Cerebellar nuclear complex (tissue), 1 donor: Measurements from ENCODE around the gene PSME2.

ENCODE experiments used
- DNase-seq, 2 experiments: peaks; one replicate each; lab custom pipeline; 2025; lab: John Stamatoyannopoulos, UW

Gene PSME2

GRCh38 chr14:24146453-24146977 lies at the start of gene PSME2:
TSS of gene PSME2 (minus strand) at chr14:24146610. CDS start at chr14:24146581, 29 bp downstream.
- peak in 1 of 2 experiments; percentile 25 for DNase-seq

DNA sequence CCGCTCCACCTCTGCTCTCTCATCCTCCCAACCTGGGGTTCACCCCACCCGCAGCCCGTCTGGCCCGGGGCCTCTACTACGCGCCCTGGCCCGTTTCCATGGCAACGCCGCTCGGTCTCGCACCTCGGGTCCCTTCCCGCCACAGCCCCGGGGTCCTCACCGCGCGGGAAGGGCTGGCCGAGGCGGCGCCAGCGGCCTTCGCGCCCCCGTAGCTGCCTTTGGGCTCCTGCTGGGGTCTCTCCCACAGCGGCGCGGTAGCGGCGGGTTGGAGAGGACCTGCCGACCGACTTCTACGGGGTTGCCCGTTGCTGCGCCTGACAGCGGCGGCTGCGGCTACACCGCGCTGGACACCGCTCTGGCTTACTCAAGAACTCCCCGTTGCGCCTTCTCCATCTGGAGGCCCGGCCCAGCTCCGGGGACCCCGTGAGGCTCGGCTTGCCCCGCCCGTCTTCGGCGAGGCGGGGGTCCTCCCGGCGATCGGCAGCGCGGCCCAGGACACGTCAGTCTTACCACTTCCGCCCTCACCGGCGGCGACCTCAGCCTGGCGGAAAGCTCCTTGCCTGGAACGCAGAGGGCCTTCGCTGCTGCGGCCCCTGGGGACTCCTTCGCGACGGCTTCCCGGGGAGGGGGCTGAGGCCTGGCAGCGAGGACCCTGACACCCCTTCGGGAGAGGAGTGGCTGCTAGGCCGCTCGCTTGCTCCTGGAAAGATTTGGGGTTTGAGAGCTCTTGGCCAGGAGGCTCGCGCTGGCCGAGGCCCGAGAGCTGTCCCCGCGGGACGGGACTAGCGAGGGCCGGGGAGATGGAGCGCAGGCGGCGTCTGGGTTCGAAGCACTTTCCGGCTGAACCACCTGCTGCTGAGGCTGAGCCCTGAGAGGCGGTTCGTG lies 49.0 kb upstream of the PSME2 start, which contains the start of gene TM9SF1:
TSS of gene TM9SF1 (minus strand) at position 256 of the 885 bp plus-strand sequence. CDS start 422 bp downstream, outside the sequence.
- DNase-seq: peak in 1 of 2 experiments; percentile 38

DNA sequence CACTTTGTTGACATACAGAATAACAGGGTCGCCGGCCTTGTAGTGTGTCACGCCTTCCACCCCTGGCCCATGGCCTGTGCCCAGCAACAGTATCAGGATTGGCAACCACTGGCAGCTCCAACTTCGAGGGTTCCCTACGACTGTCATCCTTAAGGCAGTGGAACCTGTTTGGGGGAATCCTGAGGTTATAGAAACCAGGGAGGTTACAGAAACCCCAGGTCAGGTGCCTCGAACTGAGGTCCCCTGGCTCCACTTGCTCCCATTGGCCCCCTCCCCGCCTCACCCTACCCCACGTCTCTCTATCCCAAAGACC lies 48.4 kb upstream of the PSME2 start:
- DNase-seq: no peak

DNA sequence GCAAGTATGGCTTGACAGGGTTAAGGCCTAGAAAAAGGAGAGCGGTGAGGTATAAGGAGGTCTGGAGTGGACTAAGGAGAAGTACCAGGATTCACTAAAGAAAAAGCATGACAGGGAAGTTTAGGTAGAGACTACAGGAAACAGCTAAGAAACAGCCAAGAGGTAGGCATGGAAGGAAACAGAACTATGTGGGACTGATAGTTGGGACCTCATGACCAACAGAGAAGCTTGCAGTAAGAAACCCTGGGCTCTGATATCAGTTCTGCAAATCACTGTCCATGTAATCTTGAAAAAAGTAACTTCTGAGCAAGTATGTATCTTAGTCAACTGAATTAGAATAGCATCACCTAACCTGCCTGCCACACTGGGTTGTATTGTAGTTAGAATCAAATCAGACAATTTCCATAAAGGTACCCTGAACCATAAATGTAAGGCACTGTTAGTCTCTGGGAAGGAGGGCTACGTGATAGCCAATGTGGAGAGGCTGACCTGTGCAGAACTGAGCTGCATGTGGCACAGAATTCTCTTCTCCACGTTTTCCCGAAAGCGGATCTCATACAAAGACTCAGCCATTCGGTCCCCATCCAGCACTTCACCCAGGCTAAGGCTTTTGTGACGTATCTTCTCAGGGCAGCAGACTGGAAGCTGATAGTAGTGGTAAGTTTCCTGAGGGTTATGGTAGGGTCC lies 47.9 kb upstream of the PSME2 start:
- DNase-seq: no peak

DNA sequence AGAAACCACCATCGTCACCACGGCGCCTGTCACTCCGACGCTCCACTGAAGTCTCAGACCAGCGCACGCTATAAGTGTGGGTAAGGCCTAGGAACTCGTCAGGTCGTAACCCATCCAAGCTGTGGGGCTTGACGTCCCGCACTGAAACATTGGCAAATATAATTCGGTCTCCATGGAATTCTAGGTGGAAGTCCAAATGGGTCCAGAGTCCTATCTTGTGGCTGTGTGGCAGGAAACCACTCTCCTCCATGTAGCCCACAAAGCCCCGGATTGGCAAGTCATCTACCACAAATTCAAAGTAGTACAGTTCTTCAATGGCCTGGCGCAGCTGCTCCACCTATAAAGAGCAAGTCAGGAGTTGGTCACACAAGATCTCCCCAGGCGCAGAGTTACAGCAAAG lies 46.5 kb upstream of the PSME2 start:
- no peak for DNase-seq

GRCh38 chr14:24190416-24190815 lies 44.0 kb upstream of the PSME2 start:
- DNase-seq: no peak

GRCh38 chr14:24189460-24189859 lies 43.0 kb upstream of the PSME2 start:
- no peak for DNase-seq

DNA sequence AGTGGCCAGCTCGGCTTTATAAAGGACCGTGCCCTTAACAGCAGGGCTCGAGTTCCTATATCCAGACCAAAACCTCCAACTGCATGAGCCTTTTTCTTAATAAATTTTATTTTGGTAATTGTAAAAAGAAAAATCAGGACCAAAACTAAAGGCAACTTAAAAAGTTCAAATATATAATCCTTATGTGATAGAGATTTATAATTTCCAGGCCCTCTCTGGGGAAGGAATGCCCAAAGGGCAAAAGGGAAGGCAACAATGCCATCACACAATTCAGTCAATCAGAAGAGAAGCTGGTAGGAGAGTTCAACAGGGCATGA lies 42.6 kb upstream of the PSME2 start:
- no peak for DNase-seq

GRCh38 chr14:24188251-24189058 lies 42.0 kb upstream of the PSME2 start, which contains the start of gene IPO4:
TSS of gene IPO4 (minus strand) at chr14:24188816. CDS start at chr14:24188787, 29 bp downstream.
- DNase-seq: peak; percentile 35 to 40

- DNase-seq: no peak
Measured at GRCh38 chr14:24187539-24187915, 41.1 kb upstream of the PSME2 start.

DNA sequence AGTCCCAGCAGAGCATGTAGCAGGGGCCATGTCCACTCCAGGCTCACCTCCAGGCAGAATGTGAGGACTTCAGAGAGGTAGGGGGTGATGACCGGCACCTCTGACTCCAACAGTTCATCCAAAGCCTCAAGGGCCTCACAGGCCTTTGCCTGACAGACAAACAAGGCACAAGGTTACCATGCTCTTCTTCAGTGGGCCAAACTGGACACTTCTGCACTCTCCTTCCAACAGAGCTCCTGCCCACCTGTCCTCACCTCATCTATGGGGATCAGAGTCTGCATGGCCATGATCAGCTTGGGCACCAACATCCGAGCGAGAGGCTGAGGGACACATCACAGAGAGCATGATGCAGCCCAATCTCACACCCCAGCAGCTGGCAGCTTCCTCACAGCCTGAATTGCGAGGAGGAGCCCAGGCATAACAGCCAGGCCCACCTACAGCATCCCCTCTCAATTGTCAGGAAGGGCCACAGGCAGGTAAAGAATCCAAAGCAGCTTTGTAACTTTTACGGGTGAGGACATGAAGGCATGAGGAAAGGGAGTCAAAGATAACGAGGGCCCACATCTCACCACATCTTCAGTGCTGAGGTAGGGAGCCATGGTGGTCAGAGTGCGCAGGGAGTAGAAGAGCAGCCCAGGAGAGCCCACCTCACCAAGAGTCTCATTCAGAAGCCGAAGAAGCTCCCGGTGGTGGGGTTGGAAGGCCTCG lies 40.6 kb upstream of the PSME2 start:
- DNase-seq: no peak

DNA sequence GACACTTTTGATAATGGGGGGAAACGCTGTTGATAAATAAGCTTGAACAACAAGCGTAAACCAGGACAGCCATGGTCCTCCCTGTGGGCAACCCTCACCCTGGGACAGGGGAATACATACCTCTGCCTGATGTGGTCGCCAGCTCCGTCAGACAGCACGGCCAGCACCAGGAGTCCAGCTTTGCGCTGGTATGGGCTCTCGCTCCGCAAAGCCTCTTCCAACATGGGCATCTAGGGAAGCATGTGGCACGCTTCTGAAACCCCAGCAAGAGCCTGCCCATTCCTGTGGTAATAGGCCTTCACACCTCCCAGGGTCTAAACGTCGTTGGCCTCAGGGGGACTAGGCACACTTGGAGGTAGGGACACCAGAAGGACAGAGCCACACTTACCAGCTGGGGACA lies 39.3 kb upstream of the PSME2 start:
- DNase-seq: no peak

GRCh38 chr14:24185026-24185425 lies 38.6 kb upstream of the PSME2 start:
- no peak for DNase-seq

- DNase-seq: no peak
Measured at GRCh38 chr14:24184104-24184970, 37.9 kb upstream of the PSME2 start.

GRCh38 chr14:24183014-24183481 lies 36.6 kb upstream of the PSME2 start:
- DNase-seq: no peak

- DNase-seq: no peak
Measured at GRCh38 chr14:24182110-24182882, 35.9 kb upstream of the PSME2 start.

DNA sequence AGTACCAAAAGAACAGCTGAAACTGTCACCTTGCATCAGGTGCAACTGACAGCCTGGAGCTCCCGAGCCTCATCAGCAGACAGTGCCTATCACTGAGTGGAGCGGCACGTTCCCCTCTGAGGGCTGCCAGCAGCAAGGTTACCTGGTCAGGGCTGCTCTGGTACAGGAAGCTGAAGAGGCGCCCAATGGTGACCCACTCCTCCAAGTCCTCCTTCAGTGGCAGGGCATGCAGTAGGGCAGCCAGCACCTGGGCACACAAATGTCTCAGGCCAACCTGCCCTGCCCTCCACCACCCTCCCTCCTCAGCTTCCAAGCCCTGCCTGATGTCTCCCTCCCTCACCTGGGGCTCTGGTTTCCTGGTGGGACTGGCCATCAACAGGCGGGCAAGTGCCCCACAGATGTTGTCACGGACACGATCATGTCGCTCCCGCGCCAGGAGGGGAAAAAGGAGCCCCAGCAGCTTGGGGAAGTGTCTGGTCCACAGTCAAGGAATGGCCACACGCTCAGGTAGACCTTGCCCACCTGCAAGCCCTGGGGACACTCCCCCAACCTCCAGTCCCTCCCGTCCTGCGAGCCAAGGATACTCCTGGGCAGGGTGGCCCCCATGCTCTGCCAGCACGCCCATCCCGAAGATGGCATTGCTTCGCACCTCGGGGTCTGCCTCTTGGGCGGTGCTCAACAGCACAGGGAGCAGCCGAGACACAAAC lies 35.1 kb upstream of the PSME2 start:
- DNase-seq: no peak

DNA sequence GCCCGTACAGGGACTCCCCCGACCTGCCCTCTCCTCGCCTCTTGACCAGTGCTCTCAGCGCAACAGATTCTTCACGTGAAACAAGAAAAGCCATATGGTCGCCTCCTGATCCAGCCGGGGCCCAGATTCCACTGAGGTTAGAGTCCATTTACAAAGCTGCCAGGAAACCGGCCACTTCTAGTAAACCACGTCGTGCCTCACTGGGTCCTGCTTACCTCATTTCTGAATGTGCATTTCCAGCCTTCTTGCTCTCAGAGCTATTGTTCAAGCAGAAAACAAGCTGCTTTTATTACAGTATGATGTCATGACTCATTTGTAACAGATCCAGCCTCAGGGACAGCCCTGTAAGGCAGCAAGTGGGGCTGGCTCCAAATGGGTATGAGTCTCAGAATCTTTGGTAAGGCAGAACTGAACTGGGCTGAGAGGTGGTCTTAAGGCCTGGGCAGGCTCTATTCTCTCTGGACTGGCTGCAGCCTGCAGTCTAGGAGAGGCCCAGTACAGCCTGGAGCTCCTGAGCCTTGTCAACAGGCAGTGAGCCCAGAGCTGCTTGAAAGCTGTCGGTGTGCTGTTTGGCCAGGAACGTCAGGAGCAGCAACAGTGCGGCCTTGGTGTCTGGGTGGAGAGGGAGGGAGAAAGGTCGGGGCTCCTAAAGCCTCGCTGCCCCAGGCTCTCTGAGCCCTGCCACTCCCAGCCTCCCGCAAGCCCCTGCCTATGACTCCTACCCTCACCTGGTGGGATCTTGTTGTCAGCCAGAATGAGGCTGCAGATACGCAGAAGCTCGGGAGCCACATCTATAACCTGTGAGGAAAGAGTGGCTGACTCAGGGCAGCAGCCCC lies 33.8 kb upstream of the PSME2 start:
- no peak for DNase-seq
